Glutamatergic neuron (in vitro differentiated cells): ENCODE results near the gene AKNA. TPM values are rescaled to one million over a fixed set of nuclear protein-coding genes. Genes with fewer than 3 reads are reported as not detected.

Experiments
- DNase-seq: peaks from one replicate; pipeline ENCODE4 v3.0.0; 2022
- H3K27ac Mint-ChIP-seq: one replicate; pipeline ENCODE4 v1.8.0; 2020; ENCODE audit warnings: mild to moderate bottlenecking, mixed read lengths, inconsistent platforms; ENCODE audit not compliant: unreplicated experiment
- H3K27me3 Mint-ChIP-seq: one replicate; pipeline ENCODE4 v1.8.0; 2020; ENCODE audit warnings: mild to moderate bottlenecking, moderate library complexity, mixed read lengths, inconsistent platforms; ENCODE audit not compliant: unreplicated experiment
- H3K36me3 Mint-ChIP-seq: one replicate; pipeline ENCODE4 v1.8.0; 2020; ENCODE audit warnings: mild to moderate bottlenecking, mixed read lengths, inconsistent platforms; ENCODE audit not compliant: unreplicated experiment
- H3K4me1 Mint-ChIP-seq: one replicate; pipeline ENCODE4 v1.8.0; 2020; ENCODE audit warnings: mild to moderate bottlenecking, low read depth, mixed read lengths, inconsistent platforms; ENCODE audit not compliant: unreplicated experiment
- H3K4me3 Mint-ChIP-seq: one replicate; pipeline ENCODE4 v1.8.0; 2020; ENCODE audit warnings: mild to moderate bottlenecking, mixed read lengths, inconsistent platforms; ENCODE audit not compliant: unreplicated experiment
- H3K9me3 Mint-ChIP-seq: one replicate; pipeline ENCODE4 v1.8.0; 2020; ENCODE audit warnings: mild to moderate bottlenecking, moderate library complexity, mixed read lengths, inconsistent platforms; ENCODE audit not compliant: unreplicated experiment
- total RNA-seq: library from RNA; stranded (reverse); fragmentation: NEBNext Ultra II Directional; extraction: Animal tissue kit (Norgen Biotek cat#: 25700); gene quantifications from one replicate; pipeline ENCODE4 v1.2.1, GENCODE V29; 2021; ENCODE audit not compliant: unreplicated experiment
- TF ChIP-seq, protein P1 (sequence below): fragments of 200-600 bp; sonication (generic); IDR thresholded peaks from one replicate; pipeline ENCODE4 v1.5.0; 2021; ENCODE audit not compliant: partially characterized antibody, unreplicated experiment

The AKNA gene
- total RNA-seq, 1 donor from 2014 or later, result 32.6 TPM

GRCh38 chr9:114382699-114383520 is 4.9 kb downstream of the AKNA start:
- Mint-ChIP-seq H3K4me3 (peak overlapping the region; percentile 36), H3K9me3 (peaks cover 3% of the 10 kb centered on the region), H3K27ac (peak overlapping the region; percentile 95), H3K4me1 (peaks cover 30% of the 10 kb centered on the region), H3K36me3 (peaks cover 6% of the 10 kb centered on the region), H3K27me3 (peaks cover 3% of the 10 kb centered on the region)
- DNase-seq, result peak; percentile 51
- TF ChIP-seq, protein P1, sequence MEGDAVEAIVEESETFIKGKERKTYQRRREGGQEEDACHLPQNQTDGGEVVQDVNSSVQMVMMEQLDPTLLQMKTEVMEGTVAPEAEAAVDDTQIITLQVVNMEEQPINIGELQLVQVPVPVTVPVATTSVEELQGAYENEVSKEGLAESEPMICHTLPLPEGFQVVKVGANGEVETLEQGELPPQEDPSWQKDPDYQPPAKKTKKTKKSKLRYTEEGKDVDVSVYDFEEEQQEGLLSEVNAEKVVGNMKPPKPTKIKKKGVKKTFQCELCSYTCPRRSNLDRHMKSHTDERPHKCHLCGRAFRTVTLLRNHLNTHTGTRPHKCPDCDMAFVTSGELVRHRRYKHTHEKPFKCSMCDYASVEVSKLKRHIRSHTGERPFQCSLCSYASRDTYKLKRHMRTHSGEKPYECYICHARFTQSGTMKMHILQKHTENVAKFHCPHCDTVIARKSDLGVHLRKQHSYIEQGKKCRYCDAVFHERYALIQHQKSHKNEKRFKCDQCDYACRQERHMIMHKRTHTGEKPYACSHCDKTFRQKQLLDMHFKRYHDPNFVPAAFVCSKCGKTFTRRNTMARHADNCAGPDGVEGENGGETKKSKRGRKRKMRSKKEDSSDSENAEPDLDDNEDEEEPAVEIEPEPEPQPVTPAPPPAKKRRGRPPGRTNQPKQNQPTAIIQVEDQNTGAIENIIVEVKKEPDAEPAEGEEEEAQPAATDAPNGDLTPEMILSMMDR, result no peak

- H3K4me1 Mint-ChIP-seq, result peaks cover 13% of the 10 kb centered on the region
- H3K27ac Mint-ChIP-seq, result no peak overlapping the region
- peaks cover 5% of the 10 kb centered on the region for H3K27me3 Mint-ChIP-seq
- H3K36me3 Mint-ChIP-seq, result peaks cover 10% of the 10 kb centered on the region
- no peak for DNase-seq
- no peak overlapping the region for H3K4me3 Mint-ChIP-seq
- TF ChIP-seq, protein P1, result no peak
- H3K9me3 Mint-ChIP-seq, result peaks cover 2% of the 10 kb centered on the region
Observed at GRCh38 chr9:114378883-114379282, 8.9 kb downstream of the AKNA start.

DNA sequence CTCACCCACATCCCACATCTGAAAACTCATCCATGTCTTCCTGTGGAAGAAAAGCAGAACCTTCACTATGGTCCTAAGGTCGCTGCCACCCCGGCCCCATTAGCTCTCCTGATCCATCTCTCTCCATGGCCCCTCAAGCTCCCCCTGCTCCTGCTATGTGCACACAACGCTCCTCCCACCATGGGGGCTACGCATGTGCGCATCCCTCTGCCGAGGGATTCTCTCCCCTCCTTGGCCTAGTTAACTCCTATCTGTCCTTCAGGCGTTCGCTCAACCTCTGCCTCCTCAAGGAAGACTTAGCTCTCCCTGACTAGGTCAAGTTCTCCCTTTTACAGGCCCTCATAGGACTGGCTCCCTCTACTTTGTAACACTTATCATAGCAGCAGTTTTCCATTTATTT is 9.8 kb downstream of the AKNA start:
- H3K4me1 Mint-ChIP-seq, result peaks cover 6% of the 10 kb centered on the region
- H3K9me3 Mint-ChIP-seq, result peaks cover 2% of the 10 kb centered on the region
- DNase-seq, result no peak
- no peak overlapping the region for H3K4me3 Mint-ChIP-seq
- no peak overlapping the region for H3K27ac Mint-ChIP-seq
- TF ChIP-seq, protein P1, result no peak
- H3K27me3 Mint-ChIP-seq, result peaks cover 3% of the 10 kb centered on the region
- H3K36me3 Mint-ChIP-seq, result peaks cover 10% of the 10 kb centered on the region

DNA sequence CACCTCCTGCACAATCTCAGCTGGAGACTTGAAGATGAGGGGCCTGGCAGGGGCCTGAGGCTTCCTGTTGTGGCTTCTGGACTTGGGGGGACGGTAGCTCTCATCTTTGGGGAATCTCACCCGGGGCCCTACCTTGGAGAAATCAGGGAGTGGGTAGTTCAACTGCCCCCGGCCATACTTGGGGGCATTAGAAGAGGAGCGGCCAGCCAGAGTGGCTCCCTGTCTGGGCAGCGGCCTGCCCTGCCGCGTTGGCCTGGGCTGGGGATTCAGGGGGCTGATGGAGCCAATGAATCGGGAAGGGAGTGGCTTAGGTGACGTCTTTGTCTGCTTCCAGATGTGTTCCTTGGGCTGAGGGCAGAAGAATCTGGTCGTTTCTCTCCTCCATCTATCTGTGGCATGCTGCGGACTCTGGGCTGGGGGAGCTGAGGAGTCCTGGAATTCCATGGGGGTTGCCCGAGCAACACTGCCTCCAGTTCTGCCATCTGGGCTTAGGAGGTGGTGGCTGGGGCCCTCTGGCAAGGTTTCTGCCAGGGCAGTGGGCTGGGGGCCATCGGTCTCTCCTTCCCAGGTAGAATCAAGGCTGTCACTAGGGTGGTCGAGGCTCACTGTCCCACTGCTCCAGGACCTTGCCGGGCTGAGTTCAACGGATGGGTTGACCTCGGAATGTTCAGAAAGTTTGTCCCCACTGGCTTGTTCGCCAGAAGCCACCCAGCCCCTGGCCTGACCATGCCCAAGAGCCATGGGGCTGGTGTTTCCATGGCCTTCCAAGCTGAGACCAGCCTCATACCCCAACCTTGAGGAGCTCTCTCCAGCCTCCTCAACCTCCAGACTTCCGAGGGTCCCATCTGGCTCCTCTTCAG is 11.0 kb downstream of the AKNA start:
- Mint-ChIP-seq H3K9me3 (peaks cover 2% of the 10 kb centered on the region), H3K36me3 (peaks cover 10% of the 10 kb centered on the region), H3K27ac (no peak overlapping the region), H3K4me3 (no peak overlapping the region), H3K4me1 (peaks cover 2% of the 10 kb centered on the region), H3K27me3 (peaks cover 3% of the 10 kb centered on the region)
- DNase-seq, result no peak
- TF ChIP-seq, protein P1, result no peak
